PFSK-1 (cell line): ENCODE measurements around the gene MTCL3.

ENCODE experiments used
- POLR2AphosphoS5 ChIP-seq: IDR thresholded peaks from 2 replicates; pipeline ENCODE4 v1.6.1; 2012; ENCODE audit warnings: low read depth, mild to moderate bottlenecking, control low read depth, low read length, moderate library complexity
- REST ChIP-seq, 2 experiments: IDR thresholded peaks; 2 replicates each; pipeline versions ENCODE4 v1.6.1 to v1.8.0; 2011 to 2012; ENCODE audit warnings: low read depth in 2 of 2, low read length in 2 of 2, control low read depth in 1 of 2, inconsistent platforms in 1 of 2, mild to moderate bottlenecking in 1 of 2, moderate library complexity in 1 of 2; ENCODE audit not compliant: insufficient read depth in 1 of 2
- SIN3A ChIP-seq: IDR thresholded peaks from 2 replicates; pipeline ENCODE4 v1.6.1; 2012; ENCODE audit warnings: mild to moderate bottlenecking, low read length, moderate library complexity, borderline replicate concordance; ENCODE audit not compliant: insufficient read depth

DNA sequence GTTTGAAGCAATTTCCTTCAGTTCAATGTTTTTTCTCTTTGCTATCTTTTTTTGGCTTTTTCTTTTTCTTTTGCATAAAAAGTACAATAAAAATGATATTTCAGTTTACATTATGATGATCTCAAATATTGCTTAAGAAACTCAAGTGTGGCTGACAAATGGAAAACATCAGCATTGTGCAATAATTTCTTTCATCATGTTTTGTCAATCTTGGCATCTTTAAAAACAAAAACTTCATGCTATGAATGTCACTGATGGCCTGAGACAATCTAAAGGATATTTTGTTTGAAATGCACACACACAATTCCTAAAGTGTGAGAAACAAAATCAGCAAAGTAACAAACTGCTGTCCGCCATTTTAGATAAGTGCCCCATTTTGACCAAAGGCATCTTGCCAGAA lies 13.9 kb upstream of the MTCL3 start:
- TF ChIP-seq POLR2AphosphoS5, result no peak
- TF ChIP-seq REST (IDR thresholded peaks at IDR 0.05; ENCODE audit: insufficient read depth in 1 of 2, low read depth in 2 of 2, low read length in 2 of 2), result no peak
- TF ChIP-seq SIN3A, result no peak
